GM18951 (cell line): ENCODE data around the gene PPP1R9B.

Experiments
- POLR2A ChIP-seq: IDR thresholded peaks from 4 replicates; pipeline ENCODE4 v1.6.1; 2011; ENCODE audit warnings: mild to moderate bottlenecking; ENCODE audit not compliant: insufficient read length, insufficient read depth; ENCODE audit errors: extremely low read depth
- in situ Hi-C: fragments of 300-500 bp; cut with MboI; formaldehyde crosslinking; loops from one replicate; pipeline ENCODE4 v1.12.0; 2022; ENCODE audit warnings: low sequenced_read_pairs, mixed read lengths, inconsistent platforms; ENCODE audit not compliant: unreplicated experiment

PPP1R9B gene

GRCh38 chr17:50144355-50144754 is 6.1 kb downstream of the PPP1R9B start:
- no peak for TF ChIP-seq POLR2A
- in situ Hi-C loops, result no loop called here

GRCh38 chr17:50143461-50144176 is 6.9 kb downstream of the PPP1R9B start:
- in situ Hi-C loops, result no loop called here
- TF ChIP-seq POLR2A, result no peak

- in situ Hi-C loops, result no loop called here
- no peak for TF ChIP-seq POLR2A
These were observed 8.7 kb downstream of the PPP1R9B start for GRCh38 chr17:50141745-50142110.

GRCh38 chr17:50141026-50141744 is 9.3 kb downstream of the PPP1R9B start:
- no peak for TF ChIP-seq POLR2A
- in situ Hi-C loops, result no loop called here

- in situ Hi-C loops, result no loop called here
- TF ChIP-seq POLR2A, result no peak
These were observed 10.3 kb downstream of the PPP1R9B start for GRCh38 chr17:50139950-50140885.

- in situ Hi-C loops, result no loop called here
- TF ChIP-seq POLR2A, result no peak
These were observed 11.2 kb downstream of the PPP1R9B start for GRCh38 chr17:50139185-50139783.

- TF ChIP-seq POLR2A, result peak; percentile 12
- in situ Hi-C loops, result no loop called here
These were observed 13.4 kb downstream of the PPP1R9B start for GRCh38 chr17:50137042-50137441.

GRCh38 chr17:50136096-50136687 is 14.3 kb downstream of the PPP1R9B start:
- in situ Hi-C loops, result no loop called here
- TF ChIP-seq POLR2A, result no peak

GRCh38 chr17:50135316-50136095 is 15.0 kb downstream of the PPP1R9B start:
- no peak for TF ChIP-seq POLR2A
- in situ Hi-C loops, result no loop called here

- no peak for TF ChIP-seq POLR2A
- in situ Hi-C loops, result no loop called here
These were observed 16.0 kb downstream of the PPP1R9B start for GRCh38 chr17:50134206-50135110.

GRCh38 chr17:50133769-50134099 is 16.7 kb downstream of the PPP1R9B start:
- in situ Hi-C loops, result no loop called here

More at GRCh38 chr17:50133769-50134099, 16.7 kb downstream of the PPP1R9B start:
- TF ChIP-seq POLR2A, result no peak
